Umbilical cord (tissue), 2 donors: ENCODE measurements around the gene CYB561D2. TPM values are rescaled to one million over a fixed set of nuclear protein-coding genes. Genes with fewer than 3 reads are reported as not detected.

Experiments used
- DNase-seq: peaks from one replicate; pipeline ENCODE4 v3.0.0-alpha.2; 2015; ENCODE audit warnings: low spot score
- total RNA-seq: library from RNA; depleted of rRNA; stranded (reverse); fragments of >200 nt; gene quantifications from one replicate; pipeline ENCODE4 v1.2.3, GENCODE V29; 2014; ENCODE audit warnings: low replicate concordance; ENCODE audit not compliant: insufficient read depth

The CYB561D2 gene
- total RNA-seq, 1 donor from 2014 or later, result 15.4 TPM

DNA sequence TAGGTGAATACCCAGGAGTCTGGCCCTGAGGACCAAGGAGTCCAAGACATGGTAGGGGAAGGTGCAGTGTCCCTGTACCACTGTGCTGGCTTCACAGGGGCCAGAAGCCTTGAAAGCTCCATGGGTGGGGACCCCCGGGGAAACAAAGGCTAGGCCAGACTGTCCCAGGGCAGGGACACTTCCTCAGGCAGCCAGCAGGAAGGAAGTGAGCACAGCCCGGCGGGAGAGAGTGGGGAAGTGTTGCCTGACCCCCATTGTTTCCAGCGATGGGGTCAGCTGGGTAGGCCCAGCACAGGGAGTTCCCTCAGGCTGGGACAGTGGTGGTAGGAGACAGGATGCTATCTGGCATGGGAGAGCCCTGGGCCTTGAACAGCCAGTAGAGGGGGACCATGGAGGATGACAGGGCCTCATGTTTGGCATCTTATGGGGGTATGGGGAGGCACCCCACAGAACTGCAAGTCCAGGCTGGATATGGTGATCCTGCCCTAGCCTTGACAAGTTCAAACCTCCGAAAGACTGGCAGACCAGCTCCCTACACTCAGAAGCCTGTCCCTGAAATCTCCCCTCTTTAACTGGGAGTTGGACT lies 27.0 kb upstream of the CYB561D2 start:
- no peak for DNase-seq

DNA sequence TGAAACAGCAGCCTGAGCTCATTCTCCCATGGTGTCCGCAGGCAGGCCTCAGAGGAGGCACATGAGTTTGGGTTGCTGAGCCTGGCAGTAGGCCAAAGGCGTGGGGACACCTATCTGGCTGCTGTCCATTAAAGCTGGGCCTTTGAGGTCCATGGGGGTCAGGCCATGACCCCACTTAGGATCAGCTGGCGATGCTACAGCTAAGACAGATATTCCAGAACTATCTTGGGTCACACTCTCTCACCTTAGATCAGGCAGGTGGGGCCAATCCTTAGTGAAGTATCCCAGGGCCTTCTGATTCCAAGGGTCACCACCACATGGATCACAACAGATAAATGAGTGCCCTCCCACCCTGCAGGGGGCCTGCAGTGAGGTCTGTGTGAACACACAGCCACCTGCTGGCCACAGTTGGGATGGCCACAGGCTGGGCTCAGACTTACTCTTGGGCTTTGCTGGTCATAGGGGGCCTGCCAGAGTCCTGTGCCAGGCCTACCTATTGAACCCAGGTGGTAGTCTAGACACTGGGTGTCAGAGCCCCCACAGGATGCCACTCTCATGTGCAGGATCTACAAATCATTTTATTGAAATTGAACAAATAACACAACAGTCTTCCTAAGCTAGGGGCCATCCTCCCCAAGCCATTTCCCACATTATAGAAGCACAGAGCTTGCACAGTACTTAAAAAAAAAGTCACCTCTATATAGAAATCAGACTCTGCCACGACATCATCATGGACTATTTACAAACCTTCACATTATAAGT lies 26.1 kb upstream of the CYB561D2 start:
- DNase-seq, result peak; percentile 65

DNA sequence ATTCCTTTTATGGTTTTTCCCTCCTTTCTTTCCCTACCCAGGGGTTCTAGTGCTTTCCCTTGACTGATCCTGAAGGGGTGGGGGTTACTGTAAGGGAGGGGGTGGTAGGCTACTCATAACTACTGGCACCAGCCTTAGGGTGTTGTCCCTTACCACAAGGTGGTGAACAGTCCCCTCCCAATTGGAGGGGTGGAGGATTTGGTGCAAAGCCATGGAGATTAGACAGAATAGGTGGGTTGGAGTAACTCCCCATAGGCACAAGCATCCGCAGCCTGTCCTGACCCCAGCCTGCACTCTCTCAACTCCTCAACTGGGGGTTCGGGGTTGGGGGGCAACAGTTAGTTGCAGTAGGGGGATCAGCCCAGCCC lies 25.6 kb upstream of the CYB561D2 start:
- no peak for DNase-seq

DNA sequence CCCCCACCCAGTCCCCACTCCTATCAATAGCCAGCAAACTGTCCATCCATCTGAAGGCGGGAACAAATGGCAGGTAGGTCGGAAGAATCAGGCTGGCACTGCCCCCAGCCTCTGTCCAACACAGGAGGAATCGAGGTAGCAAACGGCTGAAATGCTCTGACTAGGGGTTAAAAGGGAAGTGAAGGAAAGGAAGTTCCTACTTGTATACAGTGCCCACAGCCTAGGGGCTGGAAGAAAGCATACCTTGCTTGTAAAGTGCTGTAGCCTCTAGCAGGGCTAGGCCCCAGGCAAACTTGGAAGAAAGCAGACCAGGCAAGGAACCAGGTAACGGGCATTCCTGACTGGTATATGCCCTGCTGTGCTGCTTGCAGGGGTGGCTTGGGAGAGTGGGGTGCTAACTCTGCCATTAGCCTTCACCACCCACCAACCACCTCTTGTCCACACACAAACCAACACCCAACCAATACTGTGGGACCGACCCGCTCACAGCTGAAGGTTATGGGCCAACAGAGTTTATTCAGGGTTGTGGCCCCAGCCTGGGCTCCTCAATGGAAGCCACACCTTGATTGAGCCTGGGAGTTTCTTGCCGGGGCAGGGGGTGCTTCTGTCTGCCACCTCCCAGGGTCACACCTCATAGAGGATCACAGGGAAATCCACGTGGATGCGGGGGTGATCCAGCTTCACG lies 25.0 kb upstream of the CYB561D2 start:
- DNase-seq, result no peak

DNA sequence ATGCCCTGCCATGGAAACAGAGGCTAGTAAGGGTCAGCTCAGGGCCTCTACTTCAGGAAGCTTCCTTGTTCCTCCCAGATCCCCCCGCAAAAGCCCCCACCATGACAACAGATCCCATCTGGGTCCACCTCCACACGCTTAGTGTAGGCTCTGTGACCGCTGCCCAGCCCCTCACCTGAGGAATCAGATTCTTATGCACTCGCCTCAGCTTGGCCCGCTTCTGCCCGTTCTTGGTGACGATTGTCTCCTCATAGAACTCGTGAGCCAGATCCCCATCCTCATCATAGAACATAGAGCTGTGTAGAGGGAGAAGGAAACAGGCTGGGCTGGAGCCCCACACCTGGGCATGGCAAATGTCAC lies 24.5 kb upstream of the CYB561D2 start:
- DNase-seq, result no peak

DNA sequence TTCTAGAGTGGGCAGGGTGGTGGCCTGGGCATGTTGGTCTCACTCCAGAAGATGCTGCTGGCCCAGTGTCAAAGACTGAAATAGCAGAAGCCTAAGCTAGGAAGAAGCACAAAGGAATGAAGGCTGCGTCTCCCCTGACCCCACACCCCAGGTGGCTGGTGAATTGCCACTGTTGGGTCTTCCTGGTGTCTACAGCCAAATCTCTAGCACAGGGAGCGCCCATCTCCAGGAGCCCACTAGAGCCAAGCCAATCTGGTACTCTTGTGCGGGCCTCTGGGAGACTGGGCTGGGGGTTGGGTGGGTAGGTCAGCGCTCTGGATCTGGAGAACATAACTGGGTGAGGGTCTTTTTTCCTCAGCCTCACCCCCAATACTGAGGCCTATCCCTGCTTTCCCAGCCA lies 23.5 kb upstream of the CYB561D2 start:
- DNase-seq, result no peak

DNA sequence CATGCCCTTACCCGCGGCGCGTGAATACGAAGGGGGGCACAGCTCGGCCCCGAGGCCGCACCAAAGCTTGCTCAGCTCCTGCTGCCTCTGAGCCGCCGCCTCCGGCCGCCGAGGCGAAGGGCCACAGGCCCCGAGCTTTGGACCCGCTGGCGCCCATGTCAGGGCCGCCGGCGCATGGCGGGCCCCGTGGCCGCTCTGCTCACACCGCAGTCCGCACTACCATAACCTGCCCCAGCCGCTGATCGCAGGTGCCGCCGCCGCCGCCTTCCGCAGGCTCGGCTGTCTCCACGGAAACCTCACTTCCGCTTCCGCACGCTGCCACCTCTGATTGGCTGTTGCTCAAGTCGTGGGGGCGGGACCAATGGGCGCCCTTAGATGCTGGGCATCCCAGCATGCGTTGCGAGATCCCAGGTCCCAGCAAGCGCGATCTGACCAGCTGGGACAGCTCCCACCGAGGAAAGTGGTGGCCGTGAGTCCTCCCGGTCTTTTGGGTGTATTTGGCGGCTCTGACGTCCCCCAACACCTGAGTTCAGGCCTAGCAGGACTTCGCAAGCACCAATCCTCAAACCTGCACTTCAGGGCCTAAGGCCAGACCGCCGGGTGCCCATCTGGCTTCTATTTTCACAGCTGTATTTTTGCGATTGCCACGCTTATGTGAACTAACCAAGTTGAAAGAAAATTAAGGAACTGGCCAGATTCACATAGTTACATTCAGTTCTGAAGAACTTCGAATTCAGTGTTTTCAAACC lies 22.5 kb upstream of the CYB561D2 start, which contains the start of gene TUSC2:
Gene TUSC2 (minus strand): TSS at position 281 of the 749 bp plus-strand sequence. CDS start 124 bp downstream, at position 157.
- DNase-seq, result peak; percentile 99

DNA sequence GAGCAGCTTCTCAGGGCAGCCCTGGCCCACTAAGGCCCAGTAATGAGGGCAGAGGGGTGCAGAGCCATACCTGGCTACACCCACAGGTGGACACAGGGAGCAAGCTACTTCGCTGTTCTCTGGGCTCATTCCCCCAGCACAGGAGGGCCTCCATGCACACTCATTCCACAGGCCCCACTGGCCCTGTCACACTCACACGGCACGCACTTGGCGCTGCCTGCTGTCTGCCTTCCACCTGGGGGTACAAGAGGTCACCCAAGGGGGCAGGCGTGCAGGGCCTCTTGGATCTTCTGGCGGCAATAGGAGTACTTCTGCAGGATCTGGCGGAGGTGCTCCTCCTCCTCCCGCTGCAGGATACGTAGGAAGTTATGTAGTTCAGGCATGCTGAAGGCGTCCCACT lies 20.3 kb upstream of the CYB561D2 start:
- DNase-seq, result no peak

DNA sequence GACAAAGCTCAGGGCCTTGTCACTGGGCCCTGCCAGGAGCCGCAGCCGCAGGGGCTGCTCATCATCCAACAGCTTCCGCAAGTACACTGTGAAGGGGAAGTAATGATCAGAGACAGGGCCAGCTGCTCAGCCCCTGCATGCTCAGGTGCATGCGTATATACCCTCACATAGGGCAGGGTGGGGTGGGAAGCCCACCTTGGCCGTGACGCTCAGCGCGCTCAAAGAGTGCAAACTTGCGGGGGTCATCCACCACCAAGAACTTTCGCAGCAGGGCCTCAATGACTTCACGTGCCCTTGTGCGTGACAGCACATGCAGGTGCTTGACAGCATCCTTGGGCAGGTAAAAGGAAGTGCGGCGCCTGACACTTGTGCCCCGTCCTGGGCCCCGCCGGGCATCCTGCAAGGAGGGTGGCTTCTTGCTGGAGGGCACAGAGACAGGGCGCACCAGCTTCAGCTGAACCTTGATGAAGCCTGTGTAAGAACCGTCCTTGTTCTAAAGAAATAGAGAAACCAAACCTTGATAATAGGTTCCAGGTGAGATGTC lies 19.2 kb upstream of the CYB561D2 start:
- no peak for DNase-seq

DNA sequence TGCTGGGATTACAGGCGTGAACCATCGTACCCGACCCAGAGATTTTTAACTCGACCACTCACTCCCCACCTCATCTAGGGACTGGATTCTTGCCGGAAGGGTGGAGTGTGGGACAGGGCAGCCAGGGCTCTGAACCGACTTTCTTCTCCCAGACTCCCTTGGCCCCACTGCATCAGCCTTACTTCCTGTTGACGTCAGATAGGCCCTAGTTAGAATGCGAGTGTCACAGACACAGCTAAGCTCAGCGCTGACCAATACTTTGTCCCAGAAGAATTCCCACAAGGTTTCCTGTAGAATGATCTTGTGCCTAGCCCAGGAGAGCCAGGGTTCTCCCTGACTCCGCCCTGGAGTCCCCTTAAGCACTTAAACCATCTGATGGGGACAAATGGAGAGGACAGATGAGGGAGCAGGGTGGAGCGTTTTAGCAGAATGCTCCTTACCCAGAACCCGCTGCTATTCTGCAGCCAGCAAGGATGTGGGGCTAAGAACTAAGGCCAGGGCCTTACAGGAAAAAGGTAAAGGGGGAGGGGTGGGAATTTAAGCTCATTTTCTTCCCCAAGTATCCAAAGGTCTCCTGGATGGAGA lies 16.8 kb upstream of the CYB561D2 start:
- peak; percentile 50 for DNase-seq

DNA sequence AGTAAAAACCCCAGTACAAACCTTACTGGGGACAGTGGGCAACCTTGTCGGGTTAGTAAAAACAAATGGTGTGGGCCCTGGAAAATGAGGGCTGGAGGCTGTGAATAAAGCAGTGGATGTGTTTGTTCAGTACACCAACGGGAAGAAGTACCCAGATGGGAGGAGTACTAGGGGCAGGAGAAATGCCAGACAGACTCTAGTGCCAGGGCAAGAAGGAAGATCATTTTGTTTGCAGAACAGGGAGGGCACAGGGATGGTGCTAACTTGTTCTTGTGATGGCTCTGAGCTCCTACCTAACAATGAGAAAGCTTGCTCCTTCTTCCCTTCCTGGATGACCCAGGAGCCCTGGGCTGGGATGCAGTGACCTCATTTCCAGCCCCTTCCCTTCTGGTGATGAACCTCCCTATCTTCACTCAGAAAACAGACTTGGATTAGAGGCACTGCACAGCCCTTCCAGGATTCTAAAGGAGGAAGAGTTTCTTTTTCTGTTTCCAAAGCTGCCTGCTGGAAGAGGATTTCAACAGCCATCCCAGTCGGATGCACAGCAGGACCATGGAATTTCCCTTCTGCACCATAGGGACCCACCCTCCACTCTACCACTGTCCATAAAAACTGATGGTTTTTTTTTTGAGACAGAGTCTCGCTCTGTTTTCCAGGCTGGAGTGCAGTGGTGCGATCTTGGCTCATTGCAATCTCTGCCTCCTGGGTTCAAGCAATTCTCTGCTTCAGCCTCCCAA lies 16.2 kb upstream of the CYB561D2 start:
- peak; percentile 63 for DNase-seq

DNA sequence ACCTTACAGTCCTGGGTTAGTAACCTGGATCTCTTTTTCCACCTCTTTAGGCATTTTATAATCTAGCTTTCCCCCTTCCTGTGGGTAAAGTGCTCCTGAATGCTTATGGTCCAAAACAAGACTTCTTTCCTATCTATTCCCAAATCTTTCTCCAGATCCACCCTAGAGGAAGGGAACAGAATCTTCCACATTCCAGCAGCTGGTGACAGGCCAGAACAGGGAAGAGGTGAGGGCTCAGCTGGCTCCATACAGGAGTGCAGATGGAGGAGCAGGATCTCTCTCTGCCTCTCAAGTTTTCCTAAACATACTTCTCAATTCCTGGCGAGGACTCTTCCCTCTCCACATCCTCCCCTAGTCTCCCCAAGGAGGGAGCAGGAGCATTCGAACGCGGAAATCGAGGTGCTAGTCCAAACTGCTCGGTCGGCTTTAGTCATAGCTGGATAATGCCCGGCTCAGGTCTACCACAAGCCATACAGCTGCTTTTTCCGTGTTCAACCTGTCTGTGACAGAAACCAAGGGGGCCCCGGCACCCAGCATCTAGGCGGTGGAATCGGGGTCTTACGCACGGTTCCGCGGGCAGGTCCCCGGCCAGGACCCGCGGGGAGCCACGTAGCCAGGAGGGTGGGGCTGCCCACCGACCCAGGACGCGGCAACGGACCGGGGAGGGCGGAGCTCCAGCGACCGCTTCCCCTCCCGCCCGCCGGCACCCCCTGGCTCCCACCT lies 14.0 kb upstream of the CYB561D2 start:
- no peak for DNase-seq

DNA sequence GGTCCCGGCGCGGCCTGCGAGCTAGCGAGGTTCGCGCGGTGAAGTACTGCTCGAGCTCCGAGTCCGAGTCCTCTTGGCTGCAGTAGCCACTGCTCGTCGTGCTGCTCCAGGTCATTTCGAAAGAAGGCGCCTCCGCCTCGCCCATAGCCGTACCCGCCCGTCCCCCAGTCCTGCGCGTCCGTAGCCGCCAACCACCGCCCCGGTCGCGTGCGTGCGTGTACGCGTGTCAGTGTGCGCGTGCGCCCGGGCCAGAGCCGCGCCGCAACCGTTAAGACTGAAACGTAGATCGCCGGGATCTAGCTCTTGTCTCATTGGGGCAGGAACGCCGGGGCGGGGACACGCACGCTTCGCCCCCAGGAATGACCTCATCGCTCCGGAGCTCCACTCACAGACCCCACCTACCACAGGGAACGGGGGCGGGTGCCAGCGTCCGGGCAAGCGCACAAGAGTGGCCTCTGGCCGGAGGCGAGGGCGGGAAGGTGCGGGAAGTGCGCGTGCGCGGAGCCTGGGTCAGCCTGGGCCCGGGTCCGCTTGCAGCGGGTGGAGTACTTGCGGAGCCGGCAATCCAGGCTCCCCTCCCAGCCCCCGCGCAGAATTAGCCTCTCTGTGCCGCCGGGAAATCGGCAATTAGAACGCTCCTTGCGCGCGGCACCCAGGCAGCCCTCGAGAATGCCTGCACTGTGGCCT lies 13.3 kb upstream of the CYB561D2 start:
- peak; percentile 100 for DNase-seq

DNA sequence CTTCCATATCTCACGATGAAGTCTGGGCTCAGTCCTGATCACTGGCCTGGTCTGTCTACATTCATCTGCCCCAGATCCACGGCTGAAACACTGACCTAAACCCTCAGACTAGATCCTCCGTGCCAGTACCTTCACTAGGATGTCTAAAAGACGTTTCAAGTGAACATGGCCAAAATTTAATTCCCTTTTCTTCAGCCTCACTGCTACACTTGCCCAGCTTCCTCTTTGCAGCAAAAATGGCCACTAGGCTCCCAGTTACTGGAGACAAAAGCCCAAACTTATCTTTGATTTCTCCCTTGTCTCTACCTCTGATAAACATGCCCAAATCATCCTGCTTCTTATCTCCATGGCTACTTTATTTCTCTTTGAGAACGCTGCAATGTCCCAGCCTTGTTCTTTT lies 11.7 kb upstream of the CYB561D2 start:
- DNase-seq, result no peak

DNA sequence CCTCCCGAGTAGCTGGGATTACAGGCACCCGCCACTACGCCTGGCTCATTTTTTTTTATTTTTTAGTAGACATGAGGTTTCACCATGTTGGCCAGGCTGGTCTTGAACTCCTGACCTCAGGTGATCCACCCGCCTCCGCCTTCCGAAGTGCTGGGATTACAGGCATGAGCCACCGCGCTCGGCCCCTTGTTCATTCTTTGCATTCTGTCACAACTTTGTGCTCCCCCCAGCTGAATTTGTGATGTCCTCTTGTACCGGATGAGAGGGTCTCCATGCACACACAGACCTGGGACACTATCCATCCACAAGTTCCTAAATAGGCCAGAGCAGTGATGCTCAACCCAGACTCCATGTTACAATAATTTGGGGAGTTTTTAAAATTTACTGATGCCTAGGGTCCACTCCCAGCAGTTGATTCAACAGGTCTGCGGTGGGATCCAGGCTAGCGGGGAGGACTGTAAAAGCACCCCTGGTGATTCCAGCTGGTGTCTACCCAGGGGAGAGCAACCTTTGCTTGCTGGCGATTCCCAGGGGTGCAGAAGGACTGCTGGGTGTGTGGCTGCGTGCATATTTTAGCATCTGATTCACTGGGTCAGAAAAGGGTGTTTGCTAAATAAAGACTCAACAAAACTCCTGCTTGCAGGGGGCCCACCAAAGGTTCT lies 11.0 kb upstream of the CYB561D2 start:
- DNase-seq, result no peak

DNA sequence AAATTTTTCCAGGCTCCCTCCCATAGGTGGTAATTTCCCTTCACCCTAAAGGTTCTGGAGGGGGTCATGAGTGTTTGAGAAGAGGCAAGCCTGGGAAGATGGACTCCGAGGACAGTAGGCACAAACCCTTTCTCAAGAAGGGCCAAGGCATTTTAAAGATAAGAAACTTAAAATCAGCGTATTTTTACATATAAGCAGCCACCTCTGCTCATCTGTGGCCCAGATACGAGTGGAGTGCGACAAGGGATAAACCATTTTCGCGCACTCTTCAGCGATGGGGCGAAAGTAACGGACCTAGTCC lies 10.6 kb upstream of the CYB561D2 start:
- no peak for DNase-seq

DNA sequence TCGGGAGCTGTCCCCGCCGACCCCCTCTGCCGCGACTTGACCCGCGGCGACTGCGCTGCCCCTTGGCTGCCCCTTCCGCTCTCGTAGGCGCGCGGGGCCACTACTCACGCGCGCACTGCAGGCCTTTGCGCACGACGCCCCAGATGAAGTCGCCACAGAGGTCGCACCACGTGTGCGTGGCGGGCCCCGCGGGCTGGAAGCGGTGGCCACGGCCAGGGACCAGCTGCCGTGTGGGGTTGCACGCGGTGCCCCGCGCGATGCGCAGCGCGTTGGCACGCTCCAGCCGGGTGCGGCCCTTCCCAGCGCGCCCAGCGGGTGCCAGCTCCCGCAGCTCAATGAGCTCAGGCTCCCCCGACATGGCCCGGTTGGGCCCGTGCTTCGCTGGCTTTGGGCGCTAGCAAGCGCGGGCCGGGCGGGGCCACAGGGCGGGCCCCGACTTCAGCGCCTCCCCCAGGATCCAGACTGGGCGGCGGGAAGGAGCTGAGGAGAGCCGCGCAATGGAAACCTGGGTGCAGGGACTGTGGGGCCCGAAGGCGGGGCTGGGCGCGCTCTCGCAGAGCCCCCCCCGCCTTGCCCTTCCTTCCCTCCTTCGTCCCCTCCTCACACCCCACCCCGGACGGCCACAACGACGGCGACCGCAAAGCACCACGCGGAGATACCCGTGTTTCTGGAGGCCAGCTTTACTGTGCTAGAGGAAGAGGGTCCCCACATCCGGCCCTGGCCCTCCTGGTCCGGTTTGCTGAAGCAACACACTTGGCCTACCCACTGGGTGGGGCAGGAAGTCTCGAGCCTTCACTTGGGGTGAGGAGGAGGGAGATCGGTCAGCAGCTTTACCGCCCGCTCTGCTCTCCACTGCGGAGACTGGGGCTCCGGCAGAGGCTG lies 10.0 kb upstream of the CYB561D2 start, which contains the start of gene RASSF1:
Gene RASSF1 (minus strand): TSS at position 389 of the 882 bp plus-strand sequence. CDS start 31 bp downstream, at position 358.
- peak; percentile 89 for DNase-seq

DNA sequence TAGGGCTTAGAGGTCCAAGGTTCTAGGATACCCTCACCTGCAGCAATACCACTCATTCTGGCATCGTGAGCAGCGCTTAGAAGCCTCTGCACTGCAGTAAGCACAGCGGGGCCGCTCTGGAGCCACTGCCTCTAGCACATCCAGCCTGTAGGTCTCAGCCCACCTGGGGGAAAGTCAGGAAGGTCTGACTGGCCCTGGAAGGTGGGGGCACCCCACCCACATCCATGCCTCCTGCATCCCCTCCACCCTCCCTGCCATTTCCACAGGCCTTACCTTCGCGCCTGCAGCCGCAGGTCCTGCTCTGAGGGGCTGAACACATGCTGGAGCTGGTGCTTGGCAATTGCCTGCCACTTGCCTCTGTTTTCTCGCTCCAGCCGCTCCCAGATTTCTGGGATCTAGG lies 9.1 kb upstream of the CYB561D2 start:
- no peak for DNase-seq
